T-helper 2 cell treated with Interferon-gamma antibody and Interleukin-4, amounts not matched to agents 100 ng/mL and 5 ng/mL, for 36 hours (primary cell): Measurements from ENCODE around the gene GABRA5. TPM values are rescaled to one million over a fixed set of nuclear protein-coding genes. Genes with fewer than 3 reads are reported as not detected.
"Not testable (repeated sequence)": the region's sequence is repeated elsewhere in the genome, so short reads cannot be mapped to it uniquely, and the experiment has no call there.

Experiments
- intact Hi-C: fragments of 100-400 bp; cut with micrococcal nuclease; formaldehyde crosslinking; loops from one replicate; pipeline ENCODE4 v1.15.1; 2023
- total RNA-seq: library from RNA; stranded (reverse); gene quantifications from 2 replicates; pipeline ENCODE4 v1.2.3, GENCODE V29; 2022

GABRA5 gene
- not detected in 2 replicates for total RNA-seq

- intact Hi-C loops, result no loop called here
Measured at GRCh38 chr15:26866298-26867199, at the start of gene GABRA5. Gene GABRA5 (plus strand): TSS chr15:26867062. CDS start chr15:26869249, 2,187 bp downstream.

- intact Hi-C loops, result not testable (repeated sequence)
Measured at GRCh38 chr15:26831191-26831590, 35.7 kb upstream of the GABRA5 start.

- intact Hi-C loops, result no loop called here
Measured at GRCh38 chr15:26831951-26832350, 34.9 kb upstream of the GABRA5 start.

- intact Hi-C loops, result no loop called here
Measured at GRCh38 chr15:26838742-26839460, 28.0 kb upstream of the GABRA5 start.

GRCh38 chr15:26841514-26841913 lies 25.3 kb upstream of the GABRA5 start:
- intact Hi-C loops, result no loop called here

GRCh38 chr15:26841941-26842340 lies 24.9 kb upstream of the GABRA5 start:
- intact Hi-C loops, result no loop called here

GRCh38 chr15:26842391-26842790 lies 24.5 kb upstream of the GABRA5 start:
- intact Hi-C loops, result no loop called here

- intact Hi-C loops, result no loop called here
Measured at GRCh38 chr15:26844901-26845300, 22.0 kb upstream of the GABRA5 start.

- intact Hi-C loops, result no loop called here
Measured at GRCh38 chr15:26848498-26848897, 18.4 kb upstream of the GABRA5 start.

GRCh38 chr15:26850161-26850560 lies 16.7 kb upstream of the GABRA5 start:
- intact Hi-C loops, result no loop called here

GRCh38 chr15:26852980-26853379 lies 13.9 kb upstream of the GABRA5 start:
- intact Hi-C loops, result no loop called here

- intact Hi-C loops, result no loop called here
Measured at GRCh38 chr15:26854435-26854834, 12.4 kb upstream of the GABRA5 start.

- intact Hi-C loops, result no loop called here
Measured at GRCh38 chr15:26864664-26865191, 2.1 kb upstream of the GABRA5 start.

- intact Hi-C loops, result no loop called here
Measured at GRCh38 chr15:26867200-26868007, 542 bp downstream of the GABRA5 start.

GRCh38 chr15:26868029-26868685 lies 1.3 kb downstream of the GABRA5 start:
- intact Hi-C loops, result no loop called here

- intact Hi-C loops, result no loop called here
Measured at GRCh38 chr15:26869628-26870027, 2.8 kb downstream of the GABRA5 start.

GRCh38 chr15:26870346-26870745 lies 3.5 kb downstream of the GABRA5 start:
- intact Hi-C loops, result no loop called here

GRCh38 chr15:26872206-26872605 lies 5.3 kb downstream of the GABRA5 start:
- intact Hi-C loops, result no loop called here

- intact Hi-C loops, result no loop called here
Measured at GRCh38 chr15:26873846-26874245, 7.0 kb downstream of the GABRA5 start.

GRCh38 chr15:26874774-26875475 lies 8.1 kb downstream of the GABRA5 start:
- intact Hi-C loops, result no loop called here
